HPDE6-E6E7 (cell line): ENCODE results near the gene TAF4.

Source experiments
- DNase-seq: peaks from one replicate; pipeline ENCODE4 v3.0.0; 2011; ENCODE audit warnings: missing footprints; ENCODE audit errors: extremely low spot score

Gene TAF4

GRCh38 chr20:62042025-62042820, 23.5 kb downstream of the TAF4 start:
- no peak for DNase-seq

GRCh38 chr20:62040933-62041332, 24.7 kb downstream of the TAF4 start:
- DNase-seq: no peak

GRCh38 chr20:62040381-62040922, 25.2 kb downstream of the TAF4 start:
- DNase-seq: no peak

DNA sequence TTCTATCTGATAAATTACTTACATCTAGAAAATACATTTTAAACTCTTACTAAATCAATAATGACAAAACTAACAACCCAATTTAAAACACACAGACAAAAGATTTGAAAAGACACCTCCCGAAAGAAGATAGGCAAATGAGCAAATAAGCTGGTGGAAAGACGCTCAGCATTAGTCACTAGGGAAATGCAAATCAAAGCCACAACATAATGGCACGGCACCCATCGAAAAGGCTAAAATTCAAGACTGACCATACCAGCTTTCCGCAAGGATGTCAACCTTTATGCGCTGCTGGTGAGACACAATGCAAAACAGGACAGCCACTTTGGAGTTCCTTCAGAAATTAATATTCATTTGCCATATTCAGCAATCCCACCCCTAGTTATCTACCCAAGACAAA, 25.9 kb downstream of the TAF4 start:
- DNase-seq: no peak

DNA sequence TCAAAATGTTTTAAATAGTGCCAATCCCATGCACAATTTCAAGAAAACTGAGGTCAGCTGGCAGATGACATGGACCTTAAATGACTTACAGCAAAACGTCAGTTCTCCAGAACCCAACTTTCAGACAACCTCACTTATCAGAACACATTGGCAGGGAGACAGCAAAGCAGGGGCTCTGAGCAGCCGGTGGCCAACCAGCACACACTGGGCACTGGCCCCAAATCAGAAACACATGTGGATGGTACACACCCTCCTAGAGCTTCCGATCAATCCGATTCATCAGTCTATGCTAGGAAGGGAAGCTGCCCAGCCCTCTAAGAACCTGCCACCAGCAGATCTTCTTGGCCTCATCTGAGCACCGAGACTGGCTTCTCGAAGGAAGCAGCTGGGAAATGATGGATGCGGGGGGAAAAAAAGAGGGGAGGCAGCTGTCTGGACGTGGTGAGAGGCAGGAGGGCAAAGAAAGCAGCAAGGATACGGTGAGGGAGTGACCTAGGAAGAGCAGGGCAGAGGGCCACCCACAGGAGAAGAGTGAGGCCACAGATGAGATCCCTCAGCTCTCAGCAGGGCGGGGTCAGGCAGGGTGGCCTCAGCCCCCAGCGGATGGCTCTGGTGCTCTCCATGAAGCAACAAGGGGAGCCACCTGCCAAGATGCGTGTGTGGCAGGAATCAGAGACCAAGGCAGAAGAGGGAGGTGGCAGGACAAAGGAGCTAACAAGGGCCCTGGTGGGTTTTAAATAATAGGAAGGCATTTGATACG, 32.9 kb downstream of the TAF4 start:
- no peak for DNase-seq

- no peak for DNase-seq
These were observed 34.1 kb downstream of the TAF4 start for GRCh38 chr20:62031462-62032092.

GRCh38 chr20:62030834-62031434, 34.7 kb downstream of the TAF4 start:
- DNase-seq: peak; percentile 49

DNA sequence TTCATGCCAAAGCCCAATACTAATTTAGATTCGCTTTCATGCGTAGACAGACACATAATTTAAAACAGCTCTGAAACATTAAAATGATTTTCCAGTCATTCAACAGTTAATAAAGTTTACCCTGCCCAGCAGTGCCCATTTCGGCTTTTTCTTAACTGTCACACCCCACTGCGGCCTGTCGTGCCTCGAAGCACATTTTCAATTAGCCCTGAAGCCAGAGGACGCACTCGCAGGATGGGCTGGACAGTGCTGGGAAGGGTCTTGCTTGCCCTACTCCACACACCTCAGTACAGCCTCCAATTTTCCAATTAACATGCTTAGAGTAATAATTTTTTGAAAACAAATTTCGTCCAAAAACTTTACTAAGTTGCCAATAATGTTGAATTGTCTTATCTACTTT, 35.3 kb downstream of the TAF4 start:
- no peak for DNase-seq

- no peak for DNase-seq
These were observed 35.7 kb downstream of the TAF4 start for GRCh38 chr20:62029949-62030348.

GRCh38 chr20:62029296-62029695, 36.4 kb downstream of the TAF4 start:
- no peak for DNase-seq

DNA sequence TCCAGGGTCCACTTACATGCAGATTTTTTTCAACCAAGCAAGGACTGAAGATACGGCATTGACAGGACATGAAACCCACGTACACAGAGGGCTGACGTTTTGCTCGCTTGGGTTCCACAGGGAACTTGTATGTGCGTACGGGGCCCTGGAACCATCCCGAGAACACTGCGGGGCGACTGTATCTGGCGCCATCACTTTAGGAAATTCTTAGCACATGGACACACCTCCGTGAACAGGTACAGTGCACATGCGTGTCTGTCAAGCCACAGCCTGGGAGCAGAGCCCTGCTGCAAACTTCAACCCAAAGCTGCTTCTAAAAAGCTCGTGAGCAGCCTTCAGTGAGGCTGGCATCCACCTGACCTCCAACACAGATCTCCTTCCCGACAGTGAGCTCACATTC, 37.3 kb downstream of the TAF4 start:
- no peak for DNase-seq

DNA sequence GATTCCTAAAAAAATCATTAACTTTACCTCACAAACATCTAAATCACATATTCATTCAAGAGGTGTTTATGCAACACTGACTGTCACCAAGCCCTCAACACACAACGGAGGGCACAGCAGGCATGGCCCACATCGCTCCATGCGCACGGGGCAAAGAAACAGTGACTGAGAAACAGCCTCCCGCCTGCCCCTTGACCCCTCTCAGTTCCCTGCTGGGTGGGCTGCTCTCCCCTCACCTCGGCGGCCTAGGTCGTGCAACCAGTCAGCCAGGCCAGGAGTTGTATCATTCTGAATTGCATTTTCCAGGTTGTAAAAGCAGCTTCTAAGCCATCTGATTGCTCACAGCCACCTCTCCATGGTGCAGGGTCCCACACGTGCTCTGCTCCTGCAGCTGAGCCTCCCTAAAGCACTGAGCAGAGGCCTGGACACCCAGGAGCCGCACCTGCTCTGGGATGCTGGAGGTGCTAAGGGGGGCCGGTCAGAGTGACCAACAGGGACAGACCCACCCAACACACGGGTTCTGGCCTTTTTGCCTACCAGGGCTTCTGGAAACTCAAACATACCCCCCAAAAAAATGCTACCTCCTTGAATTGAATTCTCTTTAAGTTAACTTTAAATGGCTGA, 37.9 kb downstream of the TAF4 start:
- DNase-seq: no peak

DNA sequence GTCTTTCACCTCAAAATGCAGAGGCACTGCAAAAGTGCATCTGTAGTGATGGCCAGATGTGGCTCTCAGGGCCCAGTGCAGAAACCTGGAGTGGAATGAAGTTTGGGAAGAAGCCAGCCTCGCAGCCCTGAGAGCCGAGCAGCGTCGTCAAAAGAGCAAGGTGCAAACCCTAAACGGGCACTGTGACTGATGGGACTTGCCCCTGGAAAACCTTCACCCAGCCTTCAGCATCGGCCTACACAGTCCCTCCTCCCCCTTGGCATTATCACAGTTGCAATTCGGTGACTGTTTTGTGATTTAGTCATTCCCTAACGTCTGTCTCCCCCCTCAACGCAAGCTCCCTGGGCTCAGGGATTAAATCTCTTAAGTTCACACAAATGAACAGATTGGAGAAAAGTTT, 38.6 kb downstream of the TAF4 start:
- no peak for DNase-seq

DNA sequence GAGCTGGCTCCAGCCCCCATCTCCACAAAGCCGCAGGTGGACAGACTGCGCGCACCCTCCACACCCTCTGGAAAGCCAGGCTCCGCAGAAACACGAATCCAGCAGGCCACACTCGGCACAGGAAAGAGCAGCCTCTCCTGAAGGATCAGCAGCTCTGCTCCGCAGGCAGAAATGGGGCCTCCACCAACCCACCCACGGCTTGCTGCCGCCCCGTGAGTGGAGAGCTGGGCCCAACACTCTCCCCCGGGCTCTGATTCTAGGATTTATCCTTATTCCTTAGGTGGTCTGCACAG, 39.2 kb downstream of the TAF4 start:
- DNase-seq: no peak

GRCh38 chr20:62025832-62026563, 39.7 kb downstream of the TAF4 start:
- DNase-seq: no peak

DNA sequence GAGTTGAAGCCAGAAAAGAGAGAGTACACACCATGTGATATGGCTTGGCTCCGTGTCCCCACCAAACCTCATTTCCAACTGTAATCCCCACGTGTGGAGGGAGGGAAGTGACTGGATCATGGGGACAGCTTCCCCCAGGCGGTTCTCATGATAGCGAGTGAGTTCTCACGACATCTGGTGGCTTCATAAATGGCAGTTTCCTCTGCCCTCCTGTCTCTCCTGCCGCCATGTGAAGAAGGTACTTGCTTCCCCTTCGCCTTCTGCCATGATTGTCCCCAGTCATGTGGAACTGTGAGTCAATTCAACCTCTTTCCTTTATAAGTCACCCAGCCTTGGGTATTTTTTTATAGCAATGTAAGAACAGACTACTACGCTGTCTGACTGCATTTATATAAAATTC, 40.3 kb downstream of the TAF4 start:
- DNase-seq: no peak

- no peak for DNase-seq
These were observed 41.7 kb downstream of the TAF4 start for GRCh38 chr20:62023935-62024334.

GRCh38 chr20:62022575-62023139, 43.0 kb downstream of the TAF4 start:
- DNase-seq: no peak

GRCh38 chr20:62021793-62022385, 43.8 kb downstream of the TAF4 start:
- no peak for DNase-seq

DNA sequence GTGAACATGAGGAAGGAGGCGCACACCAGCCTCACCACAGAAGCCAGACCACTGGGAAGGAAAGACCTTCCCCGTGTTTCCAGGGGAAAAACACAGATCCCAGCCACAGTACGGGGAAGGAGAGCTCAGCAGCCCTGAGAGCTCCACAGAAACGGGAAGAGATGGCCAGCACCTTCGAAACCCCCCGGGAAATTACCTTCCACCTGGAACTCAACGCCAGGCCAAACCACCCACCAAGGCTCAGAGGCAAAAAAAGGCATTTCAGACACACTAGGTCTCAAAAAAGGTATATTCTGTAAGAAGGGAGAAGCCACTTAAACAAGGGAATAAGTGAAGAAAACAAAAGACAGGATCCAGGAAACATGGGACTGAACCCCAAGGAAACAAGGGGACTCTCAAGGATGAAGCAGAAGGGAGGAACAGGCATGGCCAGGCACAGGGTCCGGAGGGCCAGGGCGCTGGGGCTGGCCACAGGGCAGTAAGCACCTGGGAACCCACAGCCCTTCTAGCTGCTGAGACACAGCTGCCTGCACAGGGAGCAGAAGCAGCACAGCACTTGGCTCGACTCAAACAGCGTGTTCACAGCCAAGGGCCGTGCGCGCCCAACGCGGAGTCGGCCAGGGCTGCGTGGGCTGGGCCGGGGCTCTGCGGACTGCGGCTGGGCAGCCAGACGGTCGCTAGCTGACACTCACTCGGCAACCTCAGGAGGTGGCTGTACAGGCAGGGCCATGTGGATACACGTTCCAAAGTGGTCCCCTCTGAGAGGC, 44.6 kb downstream of the TAF4 start:
- no peak for DNase-seq
